GM12875 (cell line): Measurements from ENCODE around the gene C6orf15.

ENCODE experiments used
- H3K4me3 ChIP-seq: one replicate; pipeline ENCODE4 v1.5.1; 2011; ENCODE audit warnings: low read depth, low read length, control low read depth
- TF ChIP-seq, protein P1 (sequence below): IDR thresholded peaks from 2 replicates; pipeline ENCODE4 v1.5.1; 2011; ENCODE audit warnings: low read depth, mild to moderate bottlenecking, control low read depth, inconsistent platforms, low read length, moderate library complexity, borderline replicate concordance; ENCODE audit not compliant: insufficient read depth

C6orf15 gene

GRCh38 chr6:31103136-31103535 is 9.2 kb downstream of the C6orf15 start:
- no peak overlapping the region for H3K4me3 ChIP-seq
- TF ChIP-seq, protein P1, sequence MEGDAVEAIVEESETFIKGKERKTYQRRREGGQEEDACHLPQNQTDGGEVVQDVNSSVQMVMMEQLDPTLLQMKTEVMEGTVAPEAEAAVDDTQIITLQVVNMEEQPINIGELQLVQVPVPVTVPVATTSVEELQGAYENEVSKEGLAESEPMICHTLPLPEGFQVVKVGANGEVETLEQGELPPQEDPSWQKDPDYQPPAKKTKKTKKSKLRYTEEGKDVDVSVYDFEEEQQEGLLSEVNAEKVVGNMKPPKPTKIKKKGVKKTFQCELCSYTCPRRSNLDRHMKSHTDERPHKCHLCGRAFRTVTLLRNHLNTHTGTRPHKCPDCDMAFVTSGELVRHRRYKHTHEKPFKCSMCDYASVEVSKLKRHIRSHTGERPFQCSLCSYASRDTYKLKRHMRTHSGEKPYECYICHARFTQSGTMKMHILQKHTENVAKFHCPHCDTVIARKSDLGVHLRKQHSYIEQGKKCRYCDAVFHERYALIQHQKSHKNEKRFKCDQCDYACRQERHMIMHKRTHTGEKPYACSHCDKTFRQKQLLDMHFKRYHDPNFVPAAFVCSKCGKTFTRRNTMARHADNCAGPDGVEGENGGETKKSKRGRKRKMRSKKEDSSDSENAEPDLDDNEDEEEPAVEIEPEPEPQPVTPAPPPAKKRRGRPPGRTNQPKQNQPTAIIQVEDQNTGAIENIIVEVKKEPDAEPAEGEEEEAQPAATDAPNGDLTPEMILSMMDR: no peak

GRCh38 chr6:31098449-31098938 is 13.9 kb downstream of the C6orf15 start:
- TF ChIP-seq, protein P1: no peak
- no peak overlapping the region for H3K4me3 ChIP-seq

DNA sequence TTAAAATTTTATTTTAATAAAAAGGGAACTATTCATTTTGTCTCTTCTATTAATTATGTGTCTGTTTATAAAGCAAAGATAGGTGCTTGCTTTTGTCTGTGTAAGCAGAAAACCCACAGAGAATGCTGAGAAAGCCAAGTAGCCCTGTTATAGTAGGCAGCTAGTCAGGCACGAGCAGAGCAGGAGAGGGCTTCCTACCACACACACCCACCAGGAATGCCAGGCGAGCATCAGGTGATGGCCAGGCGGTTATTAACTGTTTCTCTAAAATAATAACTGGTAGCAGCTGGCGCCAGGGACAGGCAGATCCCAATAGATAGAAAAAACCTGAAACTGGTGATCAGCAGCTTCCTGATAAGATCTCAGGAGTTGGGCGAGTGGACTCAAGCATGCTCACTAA is 15.7 kb downstream of the C6orf15 start:
- TF ChIP-seq, protein P1: no peak
- no peak overlapping the region for H3K4me3 ChIP-seq

DNA sequence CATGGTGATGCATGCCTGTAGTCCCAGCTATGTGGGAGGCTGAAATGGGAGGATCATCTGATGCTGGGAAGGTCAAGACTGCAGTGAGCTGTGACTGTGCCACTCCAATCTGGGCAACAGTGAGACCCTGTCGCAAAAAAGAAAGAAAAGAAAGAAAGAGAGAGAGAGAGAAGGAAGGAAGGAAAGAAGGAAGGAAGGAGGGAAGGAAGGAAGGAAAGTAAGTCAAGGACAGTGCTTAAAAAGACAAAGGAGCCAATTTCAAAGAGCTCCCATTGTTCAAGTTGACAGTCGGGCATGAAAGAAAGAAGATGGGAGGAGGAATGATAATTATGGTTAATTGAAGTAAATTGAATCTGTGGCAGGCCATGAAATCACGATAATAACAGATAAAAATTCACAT is 16.2 kb downstream of the C6orf15 start:
- H3K4me3 ChIP-seq: no peak overlapping the region
- TF ChIP-seq, protein P1: no peak

GRCh38 chr6:31094389-31094881 is 17.9 kb downstream of the C6orf15 start:
- TF ChIP-seq, protein P1: no peak
- H3K4me3 ChIP-seq: no peak overlapping the region

DNA sequence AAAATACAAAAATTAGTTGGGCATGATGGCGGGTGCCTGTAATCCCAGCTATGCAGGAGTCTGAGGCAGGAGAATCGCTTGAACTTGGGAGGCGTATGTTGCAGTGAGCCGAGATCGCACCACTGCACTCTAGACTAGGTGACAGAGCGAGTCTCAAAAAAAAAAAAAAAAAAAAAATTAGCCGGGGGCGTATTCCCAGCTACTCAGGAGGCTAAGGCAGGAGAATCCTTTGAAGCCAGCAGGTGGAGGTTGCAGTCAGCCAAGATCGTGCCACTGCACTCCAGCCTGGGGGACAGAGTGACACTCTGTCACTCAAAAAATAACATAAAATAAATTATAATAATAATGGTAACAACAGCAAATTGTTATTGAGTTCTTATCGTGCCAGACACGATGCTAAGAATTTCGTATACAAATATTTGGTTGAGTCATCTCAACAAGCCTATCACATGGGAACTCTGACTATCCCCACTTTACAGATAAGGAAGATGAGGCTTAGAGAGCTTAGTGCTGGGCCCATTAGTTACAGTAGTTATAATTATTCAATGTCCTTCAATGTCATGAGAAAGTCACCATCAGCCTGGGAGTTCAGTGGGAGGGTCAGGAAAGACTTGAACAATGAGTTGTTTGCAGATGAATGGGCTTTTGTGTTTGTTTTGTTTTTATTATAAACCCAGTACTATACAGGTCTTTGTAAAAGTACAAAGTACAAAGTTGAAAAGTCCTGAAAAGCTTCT is 19.4 kb downstream of the C6orf15 start:
- TF ChIP-seq, protein P1: no peak
- no peak overlapping the region for H3K4me3 ChIP-seq

DNA sequence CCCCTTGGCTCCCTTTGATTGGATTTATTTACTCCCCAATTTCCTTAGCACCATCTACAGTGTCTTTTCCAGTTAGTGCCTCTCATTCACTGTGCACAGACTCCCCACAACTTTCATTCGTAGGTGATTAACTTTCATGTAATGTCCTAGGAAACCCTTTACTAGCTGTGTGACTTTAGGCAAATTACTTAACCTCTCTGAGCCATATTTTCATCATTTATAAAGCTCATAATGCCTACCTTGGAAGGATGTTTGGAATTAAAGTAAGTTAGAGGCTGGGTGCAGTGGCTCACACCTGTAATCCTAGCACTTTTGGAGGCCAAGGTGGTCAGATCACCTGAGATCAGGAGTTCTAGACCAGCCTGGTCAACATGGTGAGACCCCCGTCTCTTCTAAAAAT is 20.1 kb downstream of the C6orf15 start:
- H3K4me3 ChIP-seq: no peak overlapping the region
- TF ChIP-seq, protein P1: no peak
